ENCODE measurements around the gene LRTM2. TPM values are rescaled to one million over a fixed set of nuclear protein-coding genes. Genes with fewer than 3 reads are reported as not detected.
"Not testable (repeated sequence)": the region's sequence is repeated elsewhere in the genome, so short reads cannot be mapped to it uniquely, and the experiment has no call there.

LRTM2 gene
- total RNA-seq, 1 donor from 2014 or later: not detected

GRCh38 chr12:1808798-1809480 lies 11.4 kb upstream of the LRTM2 start:
- intact Hi-C loops (cut with micrococcal nuclease): loop anchor here (10.0 kb wide), 1 partner anchor 226 kb away; no protein-coding TSS in a partner anchor
- ATAC-seq (no peak), DNase-seq (peak; percentile 11)

DNA sequence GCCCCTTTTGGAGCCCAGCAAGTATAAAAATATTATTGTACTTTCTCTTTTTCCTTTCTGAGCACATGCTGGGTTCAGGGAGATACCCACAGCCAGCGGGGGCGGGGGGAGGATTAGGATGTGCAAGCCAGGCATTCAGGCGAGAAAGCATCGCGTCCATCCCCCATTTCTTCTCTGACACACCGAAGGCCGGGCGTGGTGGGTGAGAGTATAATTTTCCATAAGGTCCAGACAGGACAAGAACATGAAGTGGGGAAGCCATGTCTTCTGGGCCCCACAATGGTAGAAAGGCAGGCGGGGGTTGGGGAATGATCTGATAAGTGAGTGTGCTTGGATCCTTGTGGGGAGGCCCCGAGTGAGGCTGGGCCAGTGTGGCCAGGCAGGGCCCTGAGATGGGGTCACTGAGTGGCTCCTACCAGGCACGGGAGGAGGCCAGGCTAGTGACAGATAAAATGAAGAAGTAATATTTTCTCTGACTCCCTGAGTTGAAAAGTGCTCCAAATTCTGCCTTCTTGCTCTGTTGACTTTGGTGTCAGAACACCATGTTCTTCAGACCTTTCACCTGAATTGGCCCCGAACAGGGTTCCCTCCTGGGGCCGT lies 10.7 kb upstream of the LRTM2 start:
- DNase-seq: peak; percentile 16
- intact Hi-C loops (cut with micrococcal nuclease): loop anchor here (10.0 kb wide), 1 partner anchor 225 kb away; no protein-coding TSS in a partner anchor

GRCh38 chr12:1810201-1810930 lies 10.0 kb upstream of the LRTM2 start:
- intact Hi-C loops (cut with micrococcal nuclease): no loop called here
- peak; percentile 13 for DNase-seq
- no peak for ATAC-seq

More for the DNA sequence above, 10.7 kb upstream of the LRTM2 start:
- ATAC-seq: no peak

DNA sequence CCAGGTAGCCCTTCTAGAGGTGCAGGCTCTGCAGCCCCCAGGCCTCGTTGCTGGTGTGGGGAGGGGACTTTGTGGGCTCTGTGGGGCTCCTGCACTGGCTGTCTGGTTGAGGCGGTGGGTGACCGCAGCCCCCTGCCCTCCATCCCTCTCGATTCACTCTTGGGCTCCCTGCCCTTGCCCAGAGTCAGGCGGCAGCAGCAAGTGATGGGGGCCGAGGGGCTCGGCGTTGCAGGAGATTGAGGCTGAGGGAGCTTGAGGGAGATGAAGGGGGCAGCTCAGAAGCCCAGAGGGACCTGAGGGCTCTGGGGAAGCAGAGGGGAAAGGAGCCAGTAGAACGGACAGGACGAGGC lies 9.5 kb upstream of the LRTM2 start:
- ATAC-seq (no peak), DNase-seq (peak; percentile 23)
- intact Hi-C loops (cut with micrococcal nuclease): no loop called here

- DNase-seq (peak; percentile 29), ATAC-seq (peak; percentile 44)
- intact Hi-C loops (cut with micrococcal nuclease): no loop called here
Measured at GRCh38 chr12:1811281-1811947, 9.0 kb upstream of the LRTM2 start.

DNA sequence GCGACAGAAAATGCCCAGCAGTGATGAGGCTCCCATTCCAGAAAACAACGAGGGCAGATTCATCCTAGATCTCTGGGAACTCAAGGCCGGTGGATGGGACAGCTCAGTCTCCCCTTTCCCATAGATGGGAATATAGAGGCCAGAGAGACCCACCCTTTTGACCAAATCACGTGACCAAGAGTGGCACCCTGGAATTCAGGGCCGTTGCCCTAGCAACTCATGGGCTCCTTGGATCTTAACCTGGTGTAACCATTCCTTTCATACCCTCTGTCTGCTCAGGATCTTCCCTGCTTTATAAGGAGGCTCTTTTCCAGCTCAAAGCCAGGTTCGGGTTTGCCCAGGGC lies 8.4 kb upstream of the LRTM2 start:
- intact Hi-C loops (cut with micrococcal nuclease): no loop called here
- ATAC-seq (no peak), DNase-seq (no peak)

DNA sequence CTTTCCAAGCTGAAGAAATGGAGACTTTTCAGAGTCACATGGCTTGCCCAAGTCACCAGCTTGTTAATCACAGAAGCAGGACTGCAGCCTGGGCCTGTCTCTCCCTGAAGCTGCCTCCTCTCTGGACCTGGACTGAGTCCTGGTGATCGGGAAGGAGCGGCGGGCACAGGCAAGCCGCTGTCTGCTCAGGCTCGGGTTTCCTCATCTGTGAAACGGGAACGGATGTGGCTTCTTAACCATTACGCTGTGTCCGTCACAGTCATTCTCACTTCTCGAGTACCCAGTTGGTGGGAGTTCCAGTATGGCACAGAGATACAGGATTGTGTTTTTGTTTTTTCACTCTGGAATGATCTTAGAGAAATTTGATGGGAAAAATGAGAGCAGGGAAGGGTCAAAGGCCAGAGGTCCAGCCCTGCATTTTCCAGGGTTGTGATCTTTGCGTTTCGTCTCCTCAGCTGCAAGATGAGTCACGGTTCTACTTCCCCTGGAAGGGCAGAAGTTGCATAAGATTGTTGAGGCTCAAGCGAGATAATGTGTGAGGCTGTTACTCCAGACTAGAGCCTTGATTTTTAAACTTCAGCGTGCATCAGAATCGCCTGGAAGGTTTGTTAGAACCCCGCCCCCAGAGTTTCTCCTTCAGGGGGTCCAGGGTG lies 7.6 kb upstream of the LRTM2 start:
- intact Hi-C loops (cut with micrococcal nuclease): no loop called here
- DNase-seq (peak; percentile 55), ATAC-seq (peak; percentile 70)

GRCh38 chr12:1814266-1814665 lies 6.1 kb upstream of the LRTM2 start:
- no peak for ATAC-seq
- intact Hi-C loops (cut with micrococcal nuclease): no loop called here

DNA sequence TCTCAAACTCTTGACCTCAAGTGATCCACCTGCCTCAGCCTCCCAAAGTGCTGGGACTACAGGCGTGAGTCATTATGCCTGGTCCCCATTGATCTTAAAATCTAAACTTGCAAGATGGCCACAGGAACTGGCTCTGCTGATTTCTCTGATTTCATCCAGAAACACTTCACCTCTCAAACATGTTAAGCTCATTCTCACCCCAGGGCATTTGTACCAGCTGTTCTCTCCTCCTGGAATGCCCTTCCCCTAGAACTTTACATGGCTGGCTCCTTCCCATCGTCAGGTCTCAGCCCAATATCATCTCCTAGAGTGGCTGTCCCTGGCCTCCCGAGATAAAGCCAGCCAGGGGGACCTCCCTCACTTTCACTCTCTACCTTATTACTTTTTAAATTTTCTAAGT lies 5.3 kb upstream of the LRTM2 start:
- ATAC-seq (no peak), DNase-seq (no peak)
- intact Hi-C loops (cut with micrococcal nuclease): no loop called here

More at GRCh38 chr12:1814266-1814665, 6.1 kb upstream of the LRTM2 start:
- no peak for DNase-seq

GRCh38 chr12:1815814-1816729 lies 4.3 kb upstream of the LRTM2 start:
- no peak for ATAC-seq
- no peak for DNase-seq
- intact Hi-C loops (cut with micrococcal nuclease): no loop called here

DNA sequence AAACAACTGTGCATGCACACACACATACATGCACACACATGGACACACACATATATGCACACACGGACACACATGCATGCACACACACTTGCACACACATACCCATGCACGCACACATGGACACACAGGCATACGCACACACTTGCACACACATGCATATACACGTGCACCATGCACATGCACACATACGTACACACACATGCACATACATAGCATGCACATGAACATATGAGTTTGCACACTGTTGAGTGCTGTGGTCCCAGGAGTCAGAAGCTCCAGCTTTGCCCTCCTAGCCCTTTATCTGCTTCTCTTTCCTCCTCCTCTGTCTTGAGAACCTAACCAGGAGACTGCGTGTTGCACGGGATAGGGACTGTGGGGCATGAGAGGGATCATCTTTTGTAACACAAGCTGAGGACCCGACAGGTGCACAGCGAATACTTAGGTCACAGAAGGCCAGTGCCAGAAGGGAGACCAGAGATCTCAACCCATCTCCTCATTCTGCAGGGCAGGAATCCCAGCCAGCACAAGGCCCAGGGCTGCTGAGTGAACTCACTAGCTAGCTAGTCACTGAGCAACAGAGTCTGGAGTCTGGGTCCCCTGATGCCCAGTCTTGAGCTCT lies 3.5 kb upstream of the LRTM2 start:
- no peak for DNase-seq
- no peak for ATAC-seq
- intact Hi-C loops (cut with micrococcal nuclease): no loop called here

DNA sequence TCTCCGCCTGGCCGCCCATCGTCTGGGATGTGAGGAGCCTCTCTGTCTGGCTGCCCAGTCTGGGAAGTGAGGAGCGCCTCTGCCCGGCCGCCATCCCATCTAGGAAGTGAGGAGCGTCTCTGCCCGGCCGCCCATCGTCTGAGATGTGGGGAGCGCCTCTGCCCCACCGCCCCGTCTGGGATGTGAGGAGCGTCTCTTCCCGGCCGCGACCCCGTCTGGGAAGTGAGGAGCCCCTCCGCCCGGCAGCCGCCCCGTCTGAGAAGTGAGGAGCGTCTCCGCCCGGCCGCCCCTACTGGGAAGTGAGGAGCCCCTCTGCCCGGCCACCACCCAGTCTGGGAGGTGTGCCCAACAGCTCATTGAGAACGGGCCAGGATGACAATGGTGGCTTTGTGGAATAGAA lies 2.4 kb upstream of the LRTM2 start:
- ATAC-seq; DNase-seq; intact Hi-C loops (cut with micrococcal nuclease): not testable (repeated sequence)

DNA sequence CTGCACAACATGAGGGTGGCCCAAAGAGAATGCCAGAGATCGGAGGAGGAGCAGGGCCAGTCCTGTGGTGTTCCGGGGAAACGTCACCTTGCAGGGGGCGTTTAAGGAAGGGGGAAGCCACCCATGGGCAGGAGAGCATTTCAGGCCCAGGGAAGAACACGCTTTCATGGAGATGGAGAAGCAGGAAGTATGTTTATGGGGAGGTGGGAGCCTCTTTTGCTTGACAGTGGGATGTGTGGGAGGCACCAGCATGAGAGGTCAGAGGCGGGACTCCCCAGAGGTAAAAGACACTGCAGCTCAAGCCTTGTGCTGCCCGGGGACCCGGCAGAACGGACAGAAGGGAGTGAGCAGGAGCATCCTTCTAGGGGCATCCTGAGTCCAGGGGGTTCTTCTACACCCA lies 1.3 kb upstream of the LRTM2 start:
- intact Hi-C loops (cut with micrococcal nuclease): no loop called here
- DNase-seq: no peak
- no peak for ATAC-seq

GRCh38 chr12:1819571-1819970 lies 794 bp upstream of the LRTM2 start:
- DNase-seq: no peak
- peak; percentile 40 for ATAC-seq
- intact Hi-C loops (cut with micrococcal nuclease): no loop called here

DNA sequence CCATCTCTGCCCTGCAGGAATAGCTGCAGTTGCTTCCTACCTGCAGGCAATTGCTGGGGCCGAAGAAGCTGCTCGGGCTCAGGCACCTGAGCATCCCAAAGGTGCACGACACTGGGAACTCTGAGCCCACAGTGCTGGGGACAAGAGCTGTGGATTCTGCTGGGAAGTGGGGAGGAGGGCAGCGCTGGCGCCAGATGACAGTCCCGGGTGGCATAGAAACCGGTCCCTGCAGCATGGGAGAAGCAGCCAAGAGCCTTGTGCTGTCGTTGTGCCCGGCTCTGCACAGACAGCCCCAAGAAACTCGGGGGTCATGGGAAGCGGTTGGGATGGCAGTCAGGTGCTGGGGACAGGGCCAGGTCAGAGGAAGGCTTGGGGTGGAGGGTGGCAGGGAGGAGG lies 529 bp downstream of the LRTM2 start:
- ATAC-seq (no peak), DNase-seq (no peak)
- intact Hi-C loops (cut with micrococcal nuclease): no loop called here

DNA sequence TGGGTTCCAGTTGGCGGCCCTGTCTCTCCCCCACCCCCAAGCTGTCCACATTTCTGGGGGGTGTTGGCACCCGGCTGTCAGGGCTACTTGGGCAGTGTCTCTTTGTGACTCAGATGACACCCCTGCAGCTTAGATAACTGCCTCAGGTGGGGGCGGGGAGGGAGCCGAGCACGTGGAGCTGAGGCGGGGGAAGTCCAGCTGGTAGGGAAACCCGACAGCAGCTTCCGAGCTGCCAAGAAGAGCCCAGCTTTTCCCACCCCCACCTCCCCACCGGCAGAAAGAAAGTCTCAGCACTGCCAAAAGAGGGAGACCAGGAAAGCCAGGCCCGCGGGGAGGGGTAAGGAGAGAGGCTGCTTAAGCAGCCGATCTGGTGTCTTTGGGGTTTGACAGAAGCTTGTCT lies 1.4 kb downstream of the LRTM2 start:
- ATAC-seq (no peak), DNase-seq (no peak)
- intact Hi-C loops (cut with micrococcal nuclease): no loop called here

DNA sequence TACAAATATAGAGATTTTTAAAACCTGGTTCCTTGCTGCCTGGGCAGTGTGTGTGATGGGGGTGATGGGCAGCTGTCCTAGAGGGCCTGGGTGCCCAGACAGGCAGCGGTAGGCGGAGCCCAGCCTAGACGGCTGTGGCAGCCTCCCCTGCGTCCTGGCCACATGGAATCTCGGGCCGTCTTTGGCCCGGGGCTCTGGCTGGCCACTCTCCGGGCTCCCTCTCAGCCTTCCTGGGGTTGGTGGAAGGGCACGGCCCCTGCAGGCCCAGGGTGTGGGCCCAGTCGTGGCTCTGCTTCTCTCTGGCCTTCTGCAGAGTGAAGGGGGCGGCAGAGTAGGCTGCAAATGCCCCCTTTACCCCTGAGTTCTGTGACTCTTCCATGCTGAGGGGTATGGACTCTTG lies 2.3 kb downstream of the LRTM2 start:
- ATAC-seq (no peak), DNase-seq (no peak)
- intact Hi-C loops (cut with micrococcal nuclease): no loop called here

- DNase-seq (no peak), ATAC-seq (no peak)
- intact Hi-C loops (cut with micrococcal nuclease): no loop called here
Measured at GRCh38 chr12:1823237-1823636, 2.9 kb downstream of the LRTM2 start.

All from left ventricle myocardium superior (tissue), 1 donor.